GM12892 (cell line): ENCODE measurements around the gene KRTAP5-4.

Source experiments
- POLR2A ChIP-seq: IDR thresholded peaks from 2 replicates; pipeline ENCODE4 v1.6.1; 2011; ENCODE audit warnings: low read depth, low read length, control low read depth
- POLR2AphosphoS5 ChIP-seq: IDR thresholded peaks from 2 replicates; pipeline ENCODE4 v1.6.1; 2011; ENCODE audit warnings: low read depth, low read length, control low read depth

- TF ChIP-seq POLR2A (no peak), POLR2AphosphoS5 (no peak)
Measured at GRCh38 chr11:1597994-1598380, 24.0 kb downstream of the KRTAP5-4 start, which contains the start of gene KRTAP5-2.
